Medulla oblongata (tissue), 1 donor: ENCODE results near the gene SCN2A.

Source experiments
- DNase-seq: peaks from one replicate; pipeline ENCODE4 v3.0.0-alpha.2; 2015; ENCODE audit errors: extremely low spot score

The SCN2A gene

GRCh38 chr2:165239230-165239629 is at the start of gene SCN2A:
TSS of gene SCN2A (plus strand) at chr2:165239414. CDS start at chr2:165295824, 56,410 bp downstream.
- DNase-seq: peak; percentile 65

DNA sequence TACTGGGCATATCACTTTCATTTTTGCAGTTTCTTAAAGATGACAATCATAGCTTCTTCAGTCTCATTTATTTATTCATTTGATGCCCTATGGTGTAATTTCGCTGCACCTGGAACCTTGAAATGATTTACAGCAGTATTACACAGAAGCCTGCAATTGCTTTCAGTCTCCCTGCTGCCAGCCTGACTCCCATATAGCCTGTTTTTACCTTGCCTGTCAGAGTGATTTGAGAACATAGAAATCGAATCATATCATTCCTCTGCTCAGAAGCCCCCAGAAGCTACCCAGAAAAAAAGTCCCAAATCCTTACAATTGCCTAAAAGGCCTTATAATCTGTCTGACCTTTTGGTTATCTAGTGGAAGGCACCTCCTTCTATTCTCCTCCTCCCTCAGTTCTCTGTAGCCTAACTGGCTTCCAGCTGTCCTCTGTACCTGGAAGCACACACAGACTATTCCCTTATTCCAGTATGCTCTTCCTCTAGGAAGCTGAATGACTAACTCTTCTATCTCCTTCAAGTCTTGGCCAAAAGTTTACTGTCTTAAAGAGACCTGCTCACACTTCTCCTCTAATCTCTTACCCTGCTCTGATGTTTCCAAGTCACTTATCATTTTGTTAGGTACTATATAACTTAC is 48.0 kb upstream of the SCN2A start:
- no peak for DNase-seq

GRCh38 chr2:165192729-165193128 is 46.5 kb upstream of the SCN2A start:
- no peak for DNase-seq

GRCh38 chr2:165193178-165193777 is 45.9 kb upstream of the SCN2A start:
- DNase-seq: no peak

DNA sequence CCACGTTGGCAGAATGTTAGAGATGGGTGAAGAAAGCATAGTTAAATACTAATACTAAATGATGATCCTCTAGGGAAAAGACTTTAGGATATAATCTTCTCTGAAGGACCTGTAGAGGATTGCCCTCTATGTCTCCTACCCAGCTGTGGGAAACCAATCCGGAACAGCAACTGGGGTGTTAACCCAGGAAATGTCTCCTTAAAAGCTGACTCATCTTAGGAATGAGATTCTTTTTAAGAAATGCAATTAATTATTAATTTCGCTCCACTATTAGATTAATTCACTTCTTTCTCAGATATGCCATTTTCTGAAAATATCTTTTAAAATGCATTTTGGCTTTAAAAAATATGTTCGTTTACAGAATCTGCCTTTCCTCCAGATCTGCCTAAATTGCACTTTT is 42.8 kb upstream of the SCN2A start:
- DNase-seq: no peak

GRCh38 chr2:165197346-165197745 is 41.9 kb upstream of the SCN2A start:
- no peak for DNase-seq

- no peak for DNase-seq
Measured at GRCh38 chr2:165198181-165198580, 41.0 kb upstream of the SCN2A start.

GRCh38 chr2:165202239-165202638 is 37.0 kb upstream of the SCN2A start:
- no peak for DNase-seq

DNA sequence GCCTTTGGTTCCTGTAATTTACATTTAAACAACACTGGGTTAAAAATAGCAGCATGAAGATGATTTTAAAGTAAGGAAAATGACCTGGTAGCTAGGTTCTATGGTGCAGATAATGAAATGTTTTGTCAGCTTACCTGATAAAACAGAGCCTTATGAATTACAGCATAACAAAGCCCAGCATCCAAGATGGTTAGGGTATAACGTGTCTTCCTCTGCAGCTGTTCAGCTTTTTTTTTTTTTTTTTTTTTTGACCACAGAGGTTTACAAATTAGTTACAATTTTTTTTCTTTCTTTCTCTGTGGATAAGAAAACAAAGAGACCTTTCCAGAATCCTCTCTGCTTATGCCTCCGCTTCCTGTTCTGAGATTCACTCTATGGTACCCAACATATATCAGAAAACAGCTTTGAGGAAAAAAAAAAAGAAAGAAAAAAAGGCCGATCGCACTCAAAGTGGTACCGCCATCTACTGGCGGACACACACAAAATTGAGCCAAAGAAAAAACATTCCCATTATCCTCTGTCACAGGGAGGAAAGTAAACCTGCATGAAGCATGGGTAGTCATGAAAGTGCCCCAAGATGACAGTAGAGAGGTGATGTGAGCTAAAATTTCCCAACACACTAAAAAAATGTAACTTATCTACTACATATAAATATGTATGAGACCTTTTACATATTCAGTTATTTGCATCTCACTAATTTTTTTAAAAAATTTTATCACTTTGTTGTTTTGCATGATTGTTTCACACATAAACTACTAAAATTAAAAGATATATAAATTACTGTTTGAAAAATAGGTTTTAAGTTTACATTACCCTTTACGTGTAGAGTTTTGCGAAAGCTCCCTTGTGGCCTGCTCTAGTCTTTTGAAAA is 35.3 kb upstream of the SCN2A start, which contains the start of gene SCN3A:
Gene SCN3A (minus strand): TSS at position 362 of the 871 bp plus-strand sequence. CDS start 27,656 bp downstream, outside the sequence.
- DNase-seq: peak; percentile 61

- DNase-seq: no peak
Measured at GRCh38 chr2:165205865-165206264, 33.3 kb upstream of the SCN2A start.

- no peak for DNase-seq
Measured at GRCh38 chr2:165208094-165208493, 31.1 kb upstream of the SCN2A start.

DNA sequence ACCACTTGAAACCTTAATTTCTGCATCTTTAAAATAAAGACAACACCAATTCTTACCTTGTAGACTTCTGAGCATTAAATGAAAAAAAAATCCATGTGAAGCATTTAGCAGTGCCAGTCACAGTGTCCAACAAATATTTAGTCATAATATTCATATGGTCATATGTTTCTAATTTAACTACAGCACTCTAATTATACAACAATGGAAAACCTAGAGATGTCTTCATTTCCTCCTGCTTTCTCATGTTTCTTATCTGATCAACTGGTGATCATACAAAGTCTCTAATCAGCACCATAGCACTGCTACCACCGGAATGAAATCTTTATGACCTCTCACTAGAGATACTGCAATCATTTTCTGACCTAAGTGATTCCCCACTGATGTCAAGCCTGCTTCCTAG is 25.1 kb upstream of the SCN2A start:
- DNase-seq: no peak

- no peak for DNase-seq
Measured at GRCh38 chr2:165219481-165219880, 19.7 kb upstream of the SCN2A start.

GRCh38 chr2:165224941-165225340 is 14.3 kb upstream of the SCN2A start:
- DNase-seq: no peak

DNA sequence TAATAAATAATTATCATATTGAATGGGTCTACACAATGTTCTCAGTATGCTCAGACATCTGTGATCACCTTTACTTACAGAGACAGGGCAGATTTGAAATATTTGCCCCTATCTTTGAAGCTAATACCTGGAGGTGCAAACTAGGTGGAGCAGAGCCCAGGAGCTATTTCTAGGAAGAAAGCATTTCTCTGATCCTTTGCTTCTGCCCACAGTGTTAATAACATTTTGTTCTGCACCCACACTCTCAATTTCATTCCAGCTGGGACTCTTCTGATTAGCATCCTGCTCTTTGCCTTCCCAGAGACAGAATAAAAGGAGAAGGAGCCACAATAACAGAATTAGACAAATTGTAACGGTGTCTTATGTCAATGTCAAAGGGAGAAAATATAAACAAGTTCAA is 11.6 kb upstream of the SCN2A start:
- no peak for DNase-seq

DNA sequence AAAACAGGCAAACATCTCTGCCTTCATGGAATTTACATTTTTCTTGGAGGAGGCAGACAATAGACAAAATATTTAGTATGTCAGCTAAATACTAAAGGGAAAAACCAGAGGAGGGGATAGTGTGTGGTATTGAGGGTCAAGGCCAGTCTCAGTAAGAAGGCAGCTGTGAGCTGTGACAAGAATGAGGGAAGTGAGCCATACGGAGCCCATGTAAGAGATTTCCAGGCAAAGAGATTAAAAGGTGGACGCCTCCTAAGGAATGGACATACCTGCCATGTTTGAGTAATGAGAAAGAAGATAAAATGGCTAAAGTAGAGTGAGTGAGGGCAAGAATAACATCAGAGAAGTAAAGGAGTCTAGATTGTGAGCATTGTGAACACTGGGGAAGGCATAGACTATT is 2.2 kb upstream of the SCN2A start:
- no peak for DNase-seq

DNA sequence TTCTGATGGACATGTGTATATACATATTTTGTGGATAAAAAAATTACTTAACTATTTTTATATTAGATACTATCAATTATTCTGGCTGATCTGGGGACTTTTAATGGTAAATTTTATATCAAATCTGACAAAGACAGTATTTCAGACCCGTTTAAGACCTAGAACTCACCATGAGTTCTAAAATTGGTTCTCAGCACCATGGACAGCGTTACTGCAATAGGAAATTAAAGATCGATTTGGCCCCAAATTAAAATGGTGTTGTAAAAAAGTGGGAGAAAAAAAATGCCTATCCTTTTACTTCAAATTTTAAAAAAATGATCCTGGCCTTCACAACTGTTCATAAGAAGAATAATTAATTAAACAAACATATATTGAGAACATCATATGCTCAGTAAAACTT is 919 bp upstream of the SCN2A start:
- peak; percentile 10 for DNase-seq

GRCh38 chr2:165239856-165240515 is 772 bp downstream of the SCN2A start:
- no peak for DNase-seq

- no peak for DNase-seq
Measured at GRCh38 chr2:165240916-165241315, 1.7 kb downstream of the SCN2A start.

- no peak for DNase-seq
Measured at GRCh38 chr2:165245081-165245793, 6.0 kb downstream of the SCN2A start.

GRCh38 chr2:165248238-165248637 is 9.0 kb downstream of the SCN2A start:
- no peak for DNase-seq
